ENCODE measurements around the gene BHLHA9. TPM values are rescaled to one million over a fixed set of nuclear protein-coding genes. Genes with fewer than 3 reads are reported as not detected.
A peak's percentile ranks its signal among the peaks of the same experiment; 100 is the strongest.
"Not testable (repeated sequence)": the region's sequence is repeated elsewhere in the genome, so short reads cannot be mapped to it uniquely, and the experiment has no call there.

The BHLHA9 gene
- total and polyA plus RNA-seq, 4 experiments from 2014 or later: not detected

DNA sequence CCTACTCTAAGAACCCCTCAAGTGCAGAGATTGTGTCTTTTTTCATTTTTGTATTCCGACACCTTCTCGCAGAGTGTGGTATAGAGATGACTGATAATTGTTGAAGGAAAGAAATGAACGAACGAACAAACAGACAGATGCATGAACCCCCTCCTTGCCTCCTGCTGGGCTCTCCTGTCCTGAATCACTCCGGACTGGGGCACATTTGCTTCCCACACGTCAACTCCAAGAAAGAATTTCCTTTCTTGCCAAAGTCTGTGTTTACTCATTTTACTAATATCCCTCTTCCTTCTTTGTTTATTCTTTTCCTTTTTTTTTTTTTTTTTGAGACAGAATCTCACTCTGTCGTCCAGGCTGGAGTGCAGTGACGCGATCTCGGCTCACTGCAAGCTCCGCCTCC is 37.5 kb upstream of the BHLHA9 start:
- no peak overlapping the region for H3K27ac Mint-ChIP-seq
- Histone ChIP-seq H3K4me3 (ENCODE audit: low read length in 2 of 2) (no peak overlapping the region), H3K36me3 (ENCODE audit: insufficient read depth, low read length) (no peaks in the 10 kb centered on the region), H3K4me1 (ENCODE audit: insufficient read depth, low read length) (peaks cover 11% of the 10 kb centered on the region), H3K27me3 (ENCODE audit: insufficient read depth, low read length) (no peaks in the 10 kb centered on the region), H3K27ac (ENCODE audit: low read depth, low read length) (no peak overlapping the region), H3K9me3 (ENCODE audit: control insufficient read depth in 1 of 2, low read length in 2 of 2) (no peaks in the 10 kb centered on the region)
- H3K4me3 Mint-ChIP-seq: peak overlapping the region in 1 of 8 donors; percentile 2
- intact Hi-C loops (cut with micrococcal nuclease): no loop called here
- peaks cover 4 to 19% (median 11%) of the 10 kb centered on the region in 4 donors for H3K4me1 Mint-ChIP-seq
- H3K36me3 Mint-ChIP-seq: no peaks in the 10 kb centered on the region
- DNase-seq: no peak
- peaks cover 0 to 2% (median 0%) of the 10 kb centered on the region in 8 donors for H3K9me3 Mint-ChIP-seq
- ChIA-PET POLR2A (ENCODE audit: partially characterized antibody) (no interaction called here), CTCF (ENCODE audit: partially characterized antibody) (no interaction called here)
- H3K27me3 Mint-ChIP-seq: peaks cover 24 to 25% of the 10 kb centered on the region in 2 donors

DNA sequence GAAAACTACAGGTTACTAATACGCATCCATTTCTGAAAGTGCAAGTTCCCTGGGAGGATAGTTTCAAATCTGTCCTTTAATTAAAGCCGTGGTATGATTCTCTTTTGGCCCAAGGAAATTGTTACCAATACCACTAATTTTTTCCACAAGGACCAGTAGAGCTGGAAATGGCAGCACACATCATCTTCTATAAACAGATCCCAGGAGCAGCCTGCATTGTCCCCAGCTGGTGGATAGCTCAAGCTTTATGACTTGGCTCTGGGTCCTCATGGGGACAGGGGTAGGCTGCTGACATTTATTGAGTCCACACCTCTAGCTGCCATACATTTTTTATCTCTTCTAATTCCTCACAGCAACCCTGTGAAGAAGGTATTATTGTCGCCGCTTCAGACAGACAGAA is 35.8 kb upstream of the BHLHA9 start:
- H3K36me3 ChIP-seq (ENCODE audit: insufficient read depth, low read length): no peaks in the 10 kb centered on the region
- peaks cover 12% of the 10 kb centered on the region for H3K4me1 ChIP-seq (ENCODE audit: insufficient read depth, low read length)
- Mint-ChIP-seq H3K36me3 (no peaks in the 10 kb centered on the region), H3K4me3 (no peak overlapping the region), H3K4me1 (peaks cover 6 to 18% (median 12%) of the 10 kb centered on the region in 4 donors), H3K27ac (no peak overlapping the region), H3K27me3 (peaks cover 24% of the 10 kb centered on the region in 2 donors), H3K9me3 (peaks cover 0 to 2% (median 0%) of the 10 kb centered on the region in 8 donors)
- H3K27me3 ChIP-seq (ENCODE audit: insufficient read depth, low read length): no peaks in the 10 kb centered on the region
- H3K27ac ChIP-seq (ENCODE audit: low read depth, low read length): no peak overlapping the region
- ChIA-PET CTCF (ENCODE audit: partially characterized antibody) (interaction anchor here (1.1 kb wide), 1 partner anchor 178 kb away, joined by 3 read pairs; no protein-coding TSS in a partner anchor), POLR2A (ENCODE audit: partially characterized antibody) (no interaction called here)
- DNase-seq: no peak
- H3K4me3 ChIP-seq (ENCODE audit: low read length in 2 of 2): no peak overlapping the region
- intact Hi-C loops (cut with micrococcal nuclease): no loop called here
- no peaks in the 10 kb centered on the region for H3K9me3 ChIP-seq (ENCODE audit: control insufficient read depth in 1 of 2, low read length in 2 of 2)

DNA sequence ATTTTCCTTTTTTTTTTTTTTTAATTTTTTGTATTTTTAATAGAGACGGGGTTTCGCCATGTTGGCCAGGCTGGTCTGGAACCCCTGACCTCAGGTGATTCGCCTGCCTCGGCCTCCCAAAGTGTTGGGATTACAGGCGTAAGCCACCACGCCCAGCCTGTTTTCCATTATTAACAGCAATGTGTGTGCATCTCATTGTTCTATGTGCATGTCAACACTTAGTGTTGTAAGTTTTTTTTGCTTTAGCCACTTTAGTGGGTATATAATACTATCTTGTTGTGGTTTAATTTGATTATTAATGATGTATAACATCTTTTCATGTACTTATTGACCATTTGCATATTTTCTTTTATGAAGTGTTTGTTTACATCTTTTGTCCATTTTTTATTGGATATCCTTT is 32.8 kb upstream of the BHLHA9 start:
- POLR2A ChIA-PET (ENCODE audit: partially characterized antibody): interaction anchor here (0.6 kb wide), 1 partner anchor 13 kb away, joined by 3 read pairs; no protein-coding TSS in a partner anchor
- Mint-ChIP-seq H3K27me3 (peaks cover 15 to 26% of the 10 kb centered on the region in 2 donors), H3K9me3 (no peaks in the 10 kb centered on the region), H3K36me3 (no peaks in the 10 kb centered on the region), H3K4me3 (no peak overlapping the region), H3K4me1 (peaks cover 11 to 21% (median 17%) of the 10 kb centered on the region in 4 donors), H3K27ac (no peak overlapping the region)
- H3K9me3 ChIP-seq (ENCODE audit: control insufficient read depth in 1 of 2, low read length in 2 of 2): no peaks in the 10 kb centered on the region
- H3K4me1 ChIP-seq (ENCODE audit: insufficient read depth, low read length): peaks cover 19% of the 10 kb centered on the region
- intact Hi-C loops (cut with micrococcal nuclease): no loop called here
- CTCF ChIA-PET (ENCODE audit: partially characterized antibody): no interaction called here
- no peaks in the 10 kb centered on the region for H3K27me3 ChIP-seq (ENCODE audit: insufficient read depth, low read length)
- H3K36me3 ChIP-seq (ENCODE audit: insufficient read depth, low read length): no peaks in the 10 kb centered on the region
- H3K4me3 ChIP-seq (ENCODE audit: low read length in 2 of 2): no peak overlapping the region
- no peak for DNase-seq
- no peak overlapping the region for H3K27ac ChIP-seq (ENCODE audit: low read depth, low read length)

DNA sequence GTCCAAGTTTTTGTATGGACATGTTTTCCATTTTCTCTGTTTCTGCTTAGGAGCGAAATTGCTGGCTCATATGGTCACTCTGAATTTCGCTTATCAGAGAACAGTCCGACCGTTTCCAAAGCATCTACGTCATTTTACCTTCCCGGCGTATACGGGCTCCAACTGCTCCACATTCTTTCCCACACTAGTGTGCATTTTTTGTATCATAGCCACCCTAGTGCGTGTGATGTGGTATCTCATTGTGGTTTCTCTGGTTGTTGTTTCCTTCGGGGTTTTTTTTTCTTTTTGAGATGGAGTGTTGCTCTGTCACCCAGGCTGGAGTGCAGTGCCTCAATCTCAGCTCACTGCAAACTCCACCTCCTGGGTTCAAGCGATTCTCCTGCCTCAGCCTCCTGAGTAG is 31.0 kb upstream of the BHLHA9 start:
- peaks cover 19% of the 10 kb centered on the region for H3K4me1 ChIP-seq (ENCODE audit: insufficient read depth, low read length)
- no peaks in the 10 kb centered on the region for H3K9me3 ChIP-seq (ENCODE audit: control insufficient read depth in 1 of 2, low read length in 2 of 2)
- no peaks in the 10 kb centered on the region for H3K9me3 Mint-ChIP-seq
- H3K27me3 Mint-ChIP-seq: peaks cover 9 to 20% of the 10 kb centered on the region in 2 donors
- H3K36me3 ChIP-seq (ENCODE audit: insufficient read depth, low read length): no peaks in the 10 kb centered on the region
- H3K27ac ChIP-seq (ENCODE audit: low read depth, low read length): no peak overlapping the region
- peak overlapping the region in 6 of 8 donors; percentile 13 to 77 (median 50) for H3K4me3 Mint-ChIP-seq
- H3K27me3 ChIP-seq (ENCODE audit: insufficient read depth, low read length): no peaks in the 10 kb centered on the region
- CTCF ChIA-PET (ENCODE audit: partially characterized antibody): no interaction called here
- intact Hi-C loops (cut with micrococcal nuclease): no loop called here
- H3K36me3 Mint-ChIP-seq: no peaks in the 10 kb centered on the region
- POLR2A ChIA-PET (ENCODE audit: partially characterized antibody): no interaction called here
- H3K4me1 Mint-ChIP-seq: peaks cover 11 to 21% (median 17%) of the 10 kb centered on the region in 4 donors
- DNase-seq: peak in 2 of 5 donors; percentile 22 to 42
- no peak overlapping the region for H3K27ac Mint-ChIP-seq
- no peak overlapping the region for H3K4me3 ChIP-seq (ENCODE audit: low read length in 2 of 2)

DNA sequence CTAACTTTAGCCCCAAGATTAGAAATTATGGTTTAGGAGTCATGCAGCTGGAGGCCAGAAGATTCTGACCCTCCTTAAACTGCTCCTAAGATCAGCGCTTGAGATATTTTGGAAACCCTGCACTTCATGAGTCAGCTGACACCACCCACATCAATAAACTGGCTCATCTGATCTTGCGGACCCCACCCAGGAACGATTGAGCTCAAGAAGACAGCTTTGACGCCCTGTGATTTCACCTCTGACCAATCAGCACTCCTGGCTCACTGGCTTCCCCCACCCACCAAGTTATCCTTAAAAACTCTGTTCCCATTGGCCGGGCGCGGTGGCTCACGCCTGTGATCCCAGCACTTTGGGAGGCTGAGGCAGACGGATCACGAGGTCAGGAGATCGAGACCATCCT is 29.8 kb upstream of the BHLHA9 start:
- H3K4me1 ChIP-seq (ENCODE audit: insufficient read depth, low read length): peaks cover 19% of the 10 kb centered on the region
- H3K36me3 ChIP-seq (ENCODE audit: insufficient read depth, low read length); POLR2A ChIA-PET (ENCODE audit: partially characterized antibody); H3K9me3 ChIP-seq (ENCODE audit: control insufficient read depth in 1 of 2, low read length in 2 of 2); H3K4me3 ChIP-seq (ENCODE audit: low read length in 2 of 2); H3K27me3 ChIP-seq (ENCODE audit: insufficient read depth, low read length); H3K27ac ChIP-seq (ENCODE audit: low read depth, low read length); H3K9me3 Mint-ChIP-seq; intact Hi-C loops (cut with micrococcal nuclease); H3K36me3 Mint-ChIP-seq; H3K27ac Mint-ChIP-seq; CTCF ChIA-PET (ENCODE audit: partially characterized antibody); DNase-seq: not testable (repeated sequence)
- Mint-ChIP-seq H3K4me3 (peak overlapping the region in 5 of 8 donors; percentile 3 to 50 (median 13)), H3K4me1 (peaks cover 11 to 21% (median 17%) of the 10 kb centered on the region in 4 donors), H3K27me3 (peaks cover 9 to 16% of the 10 kb centered on the region in 2 donors)

DNA sequence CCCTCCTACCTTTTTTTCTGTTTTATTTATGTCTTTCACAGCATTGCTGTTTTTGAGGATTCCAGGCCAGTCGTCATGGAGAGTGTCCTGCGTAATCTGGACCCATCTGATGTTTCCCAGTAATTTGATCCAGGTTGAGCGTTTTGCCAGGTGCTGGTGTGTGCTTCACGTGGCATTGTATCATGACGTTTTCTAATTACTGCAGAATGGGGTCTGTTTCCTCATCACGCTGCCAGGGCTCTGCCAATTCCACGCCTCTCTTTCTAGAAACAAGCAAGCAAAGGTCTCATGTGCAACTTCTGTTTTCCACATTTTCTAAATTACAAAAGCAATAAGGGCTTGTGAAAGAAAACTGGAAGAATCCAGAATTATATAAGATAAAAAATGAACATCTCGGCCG is 28.3 kb upstream of the BHLHA9 start:
- no peaks in the 10 kb centered on the region for H3K36me3 ChIP-seq (ENCODE audit: insufficient read depth, low read length)
- ChIA-PET CTCF (ENCODE audit: partially characterized antibody) (no interaction called here), POLR2A (ENCODE audit: partially characterized antibody) (no interaction called here)
- Mint-ChIP-seq H3K36me3 (no peaks in the 10 kb centered on the region), H3K27me3 (peaks cover 7 to 16% of the 10 kb centered on the region in 2 donors), H3K9me3 (no peaks in the 10 kb centered on the region), H3K4me3 (no peak overlapping the region), H3K27ac (peak overlapping the region in 1 of 7 donors; percentile 13), H3K4me1 (peaks cover 11 to 21% (median 17%) of the 10 kb centered on the region in 4 donors)
- no peak for DNase-seq
- H3K27ac ChIP-seq (ENCODE audit: low read depth, low read length): no peak overlapping the region
- H3K4me1 ChIP-seq (ENCODE audit: insufficient read depth, low read length): peaks cover 19% of the 10 kb centered on the region
- H3K9me3 ChIP-seq (ENCODE audit: control insufficient read depth in 1 of 2, low read length in 2 of 2): no peaks in the 10 kb centered on the region
- intact Hi-C loops (cut with micrococcal nuclease): no loop called here
- H3K27me3 ChIP-seq (ENCODE audit: insufficient read depth, low read length): no peaks in the 10 kb centered on the region
- H3K4me3 ChIP-seq (ENCODE audit: low read length in 2 of 2): no peak overlapping the region

DNA sequence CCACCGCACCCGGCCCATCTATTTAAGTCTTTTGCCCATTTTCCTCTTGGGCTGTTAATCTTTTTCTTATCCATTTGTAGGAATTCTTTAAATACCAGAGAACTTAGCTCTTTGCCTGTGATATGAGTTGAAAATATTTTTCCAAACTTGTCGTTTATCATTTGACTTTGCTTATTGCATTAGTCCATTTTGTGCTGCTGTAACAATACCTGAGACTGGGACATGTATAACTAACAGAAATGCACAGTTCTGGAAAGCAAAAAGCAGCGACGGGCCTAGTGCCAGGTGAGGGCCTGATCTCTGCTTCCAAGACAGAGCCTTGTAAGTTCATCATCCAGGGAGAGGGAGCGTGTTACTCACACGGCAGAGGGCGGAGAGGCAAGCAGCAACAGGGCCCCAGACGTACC is 25.6 kb upstream of the BHLHA9 start:
- Histone ChIP-seq H3K9me3 (ENCODE audit: control insufficient read depth in 1 of 2, low read length in 2 of 2) (no peaks in the 10 kb centered on the region), H3K27ac (ENCODE audit: low read depth, low read length) (no peak overlapping the region), H3K36me3 (ENCODE audit: insufficient read depth, low read length) (no peaks in the 10 kb centered on the region), H3K27me3 (ENCODE audit: insufficient read depth, low read length) (no peaks in the 10 kb centered on the region), H3K4me1 (ENCODE audit: insufficient read depth, low read length) (peaks cover 11% of the 10 kb centered on the region), H3K4me3 (ENCODE audit: low read length in 2 of 2) (no peak overlapping the region)
- Mint-ChIP-seq H3K36me3 (no peaks in the 10 kb centered on the region), H3K4me1 (peaks cover 7 to 15% (median 11%) of the 10 kb centered on the region in 4 donors), H3K27me3 (peaks cover 6 to 13% of the 10 kb centered on the region in 2 donors), H3K27ac (peak overlapping the region in 1 of 7 donors; percentile 68), H3K4me3 (no peak overlapping the region), H3K9me3 (peaks cover 0 to 3% (median 0%) of the 10 kb centered on the region in 8 donors)
- CTCF ChIA-PET (ENCODE audit: partially characterized antibody): no interaction called here
- intact Hi-C loops (cut with micrococcal nuclease): no loop called here
- POLR2A ChIA-PET (ENCODE audit: partially characterized antibody): no interaction called here
- DNase-seq: no peak
